ENCODE measurements around the gene RAB1B.

GRCh38 chr11:66268952-66269905 is 790 bp downstream of the RAB1B start:
- TF ChIP-seq CTCF (IDR thresholded peaks at IDR 0.05) (peak in 3 of 6 experiments; percentile 15 to 28 (median 18)), POLR2A (IDR thresholded peaks at IDR 0.05) (no peak), POLR2AphosphoS5 (IDR thresholded peaks at IDR 0.05) (no peak)
